GM12878 (cell line): Measurements from ENCODE around the gene HSPA12B. TPM values are rescaled to one million over a fixed set of nuclear protein-coding genes. Genes with fewer than 3 reads are reported as not detected.

ENCODE experiments used
- ATAC-seq: fragments of 200-7000 bp; cut with Tn5 transposase; 3 replicates; pipeline ENCODE4 v1.9.1; 2020; ENCODE audit warnings: mild to moderate bottlenecking, moderate library complexity
- BruUV-seq: library from RNA; stranded (reverse); fragments of 400-500 nt; replicated peaks from 2 replicates; lab custom pipeline; 2021; lab: Mats Ljungman, UMichigan
- CTCF ChIA-PET: fragments of 300-600 bp; sonication (Branson Sonifier 250); formaldehyde crosslinking; extraction: SDS; loops from one replicate; lab custom pipeline; 2021; ENCODE audit warnings: inconsistent platforms; lab: Yijun Ruan, JAX
- POLR2A ChIA-PET: fragments of 350-600 bp; formaldehyde crosslinking; extraction: SDS; loops from one replicate; lab custom pipeline; 2021; ENCODE audit warnings: inconsistent platforms; lab: Charles Lee
- RAD21 ChIA-PET: fragments of 300-600 bp; sonication (Branson Sonifier 250); formaldehyde crosslinking; loops from one replicate; lab custom pipeline; 2023; ENCODE audit warnings: antibody characterized with exemption; ENCODE audit not compliant: unreplicated experiment; lab: Charles Lee
- SMC1A ChIA-PET: fragments of 300-600 bp; sonication (Branson Sonifier 250); formaldehyde crosslinking; loops from one replicate; lab custom pipeline; 2023; ENCODE audit not compliant: unreplicated experiment, uncharacterized antibody; lab: Charles Lee
- DNase-seq: peaks from one replicate; pipeline ENCODE4 v3.0.0-alpha.2; 2011; ENCODE audit warnings: low read depth, low spot score
- FAIRE-seq: peaks from 3 replicates; lab custom pipeline; 2011; peaks lifted over from hg19 to GRCh38; lab: Jason Lieb, UNC
- H2AFZ ChIP-seq: 2 replicates; pipeline ENCODE4 v1.6.0; 2011; ENCODE audit warnings: low read depth, low read length, control low read depth; ENCODE audit not compliant: control insufficient read depth
- H3K27ac ChIP-seq: 2 replicates; pipeline ENCODE4 v1.5.1; 2011; ENCODE audit warnings: control low read depth; ENCODE audit not compliant: control insufficient read depth, insufficient read depth
- H3K27me3 ChIP-seq, 2 experiments: replicated peaks in 1 of 2; 2 replicates each; pipeline versions ENCODE4 v1.6.0 to v1.6.1; 2011; ENCODE audit warnings: low read length in 1 of 2; ENCODE audit not compliant: control insufficient read depth in 2 of 2, insufficient read depth in 2 of 2
- H3K36me3 ChIP-seq, 2 experiments: 2 replicates each; pipeline ENCODE4 v1.5.1; 2011; ENCODE audit warnings: low read length in 1 of 2; ENCODE audit not compliant: control insufficient read depth in 2 of 2, insufficient read depth in 2 of 2
- H3K4me1 ChIP-seq: 2 replicates; pipeline ENCODE4 v1.6.1; 2011; ENCODE audit warnings: mild to moderate bottlenecking, low read length, moderate library complexity, mixed read lengths; ENCODE audit not compliant: control insufficient read depth, insufficient read depth
- H3K4me2 ChIP-seq: 2 replicates; pipeline ENCODE4 v1.6.0; 2011; ENCODE audit warnings: control low read depth; ENCODE audit not compliant: control insufficient read depth, insufficient read depth
- H3K4me3 ChIP-seq: fragments of 200-600 bp; sonication (generic); 2 replicates; pipeline ENCODE4 v1.5.1; 2016
- H3K79me2 ChIP-seq: 2 replicates; pipeline ENCODE4 v1.6.0; 2011; ENCODE audit warnings: low read length; ENCODE audit not compliant: control insufficient read depth, insufficient read depth
- H3K9ac ChIP-seq: 2 replicates; pipeline ENCODE4 v1.8.0; 2011; ENCODE audit warnings: low read length, control low read depth, mixed read lengths; ENCODE audit not compliant: control insufficient read depth, insufficient read depth
- H3K9me3 ChIP-seq: replicated peaks from 3 replicates; pipeline ENCODE4 v1.5.1; 2011; ENCODE audit warnings: mild to moderate bottlenecking, low read length; ENCODE audit not compliant: control insufficient read depth, insufficient read depth
- H4K20me1 ChIP-seq: 2 replicates; pipeline ENCODE4 v1.6.0; 2011; ENCODE audit not compliant: control insufficient read depth, insufficient read depth
- KLF5 ChIP-seq: fragments of 450-650 bp; IDR thresholded peaks from 2 replicates; pipeline ENCODE4 v1.6.1; 2014; ENCODE audit warnings: mild to moderate bottlenecking; ENCODE audit not compliant: partially characterized antibody
- RFX5 ChIP-seq: IDR thresholded peaks from 2 replicates; pipeline ENCODE4 v1.6.1; 2011; ENCODE audit warnings: low read depth, low read length, improper control_type of control experiment
- TCF12 ChIP-seq: IDR thresholded peaks from 2 replicates; pipeline ENCODE4 v1.6.1; 2011; ENCODE audit warnings: low read depth, mild to moderate bottlenecking, low read length
- WGBS: methylation state at CpG from one replicate; pipeline ENCODE4 v1.1.6; 2016; ENCODE audit warnings: low lambda C conversion rate; ENCODE audit not compliant: insufficient replicate concordance, insufficient coverage; ENCODE audit errors: missing lambda C conversion rate; 5-methylcytosine and 5-hydroxymethylcytosine counted together
- in situ Hi-C: fragments of 300-500 bp; cut with MboI; formaldehyde crosslinking; loops from 9 replicates; pipeline ENCODE4 v1.14.3; 2018; ENCODE audit warnings: mixed read lengths
- intact Hi-C: fragments of 100-400 bp; cut with micrococcal nuclease; formaldehyde crosslinking; loops from one replicate; pipeline ENCODE4 v1.14.2; 2022; ENCODE audit not compliant: unreplicated experiment
- polyA plus RNA-seq, 11 experiments: library from polyadenylated mRNA; depleted of rRNA in 4 of 11; unstranded in 6 of 11; stranded (reverse) in 5 of 11; fragments of >200 nt; fragmentation: Nextera tagmentation in 4 of 11; fragmentation: Illumina TruSeq in 1 of 11; extraction: Ambion mirVana in 4 of 11; extraction: Trizol in 1 of 11; gene quantifications; 1 replicate in 1 of 11; 2 replicates in 10 of 11; pipeline versions ENCODE4 v1.2.1 to v1.2.3, GENCODE V29; 2011 to 2016; ENCODE audit warnings: inconsistent platforms in 2 of 11, missing spikeins in 2 of 11, low read depth in 1 of 11
- total RNA-seq, 4 experiments: library from RNA; depleted of rRNA in 3 of 4; stranded (reverse); fragments of >200 nt in 3 of 4; fragmentation: Illumina TruSeq in 1 of 4; extraction: Trizol in 1 of 4; gene quantifications; 2 replicates each; pipeline versions ENCODE4 v1.2.1 to v1.2.3, GENCODE V29; 2013 to 2021

Gene HSPA12B
- total and polyA plus RNA-seq, 10 of the 15 experiments (the other 5 are each of a cell fraction or from before 2014, with no cell fraction given): 0.08 TPM; not detected in 9

GRCh38 chr20:3765171-3765882, 32.8 kb downstream of the HSPA12B start:
- in situ Hi-C loops: no loop called here
- H4K20me1 ChIP-seq: no peaks in the 10 kb centered on the region
- H3K4me1 ChIP-seq: peaks cover 29% of the 10 kb centered on the region
- H3K4me2 ChIP-seq: peak overlapping the region; percentile 36
- FAIRE-seq: no peak
- peaks cover 14% of the 10 kb centered on the region for H3K79me2 ChIP-seq
- TF ChIP-seq TCF12 (no peak), RFX5 (no peak), KLF5 (no peak)
- BruUV-seq: TSS peak; percentile 52
- no peaks in the 10 kb centered on the region for H3K9me3 ChIP-seq
- ChIA-PET RAD21 (interaction anchor here (0.5 to 1.4 kb wide), 2 partner anchors 55 to 262 kb away, joined by 3 to 4 read pairs; partner anchors contain the start of gene AP5S1), SMC1A (interaction anchor here (0.7 kb wide), 1 partner anchor 80 kb away, joined by 3 read pairs; no protein-coding TSS in a partner anchor), POLR2A (interaction anchor here (0.5 to 1.6 kb wide), 3 partner anchors 12 to 103 kb away, joined by 3 to 5 read pairs (median 3); no protein-coding TSS in a partner anchor), CTCF (interaction anchor here (0.7 to 5.7 kb wide), 3 partner anchors 12 to 90 kb away, joined by 3 to 52 read pairs (median 5); no protein-coding TSS in a partner anchor)
- 55% methylated on average over 3 of the region's 3 CpGs for WGBS
- H3K4me3 ChIP-seq: no peak overlapping the region
- peak overlapping the region; percentile 37; the same call in 1 of the 2 replicates for H3K9ac ChIP-seq
- no peak for DNase-seq
- no peak for ATAC-seq
- H3K27me3 ChIP-seq: no peaks in the 10 kb centered on the region
- H3K36me3 ChIP-seq: no peaks in the 10 kb centered on the region; a peak in 1 of 4 replicates
- intact Hi-C loops: loop anchor here (5.0 kb wide), 2 partner anchors 48 to 88 kb away; no protein-coding TSS in a partner anchor
- peak overlapping the region; percentile 20; the same call in 1 of the 2 replicates for H3K27ac ChIP-seq
- no peak overlapping the region for H2AFZ ChIP-seq
